NCI-H2196 treated with DMSO at 0.1 percent for 48 hours (cell line): Measurements from ENCODE around the gene EHBP1L1.

Source experiments
- DNase-seq: peaks from one replicate; lab custom pipeline; 2025; ENCODE audit not compliant: unreplicated experiment; lab: John Stamatoyannopoulos, UW

EHBP1L1 gene

GRCh38 chr11:65592858-65593517 is 17.1 kb downstream of the EHBP1L1 start:
- no peak for DNase-seq

- no peak for DNase-seq
Observed at GRCh38 chr11:65593518-65594414, 17.9 kb downstream of the EHBP1L1 start.

GRCh38 chr11:65595131-65595530 is 19.3 kb downstream of the EHBP1L1 start:
- DNase-seq: no peak

- no peak for DNase-seq
Observed at GRCh38 chr11:65595543-65596281, 19.9 kb downstream of the EHBP1L1 start, which contains the start of gene KCNK7. Gene KCNK7, minus strand, starts transcription at chr11:65595800. Its CDS starts 28 bp downstream, at chr11:65595772.

- DNase-seq: no peak
Observed at GRCh38 chr11:65596520-65596919, 20.7 kb downstream of the EHBP1L1 start.

- no peak for DNase-seq
Observed at GRCh38 chr11:65598258-65598699, 22.4 kb downstream of the EHBP1L1 start.

- no peak for DNase-seq
Observed at GRCh38 chr11:65599216-65599954, 23.5 kb downstream of the EHBP1L1 start.

- no peak for DNase-seq
Observed at GRCh38 chr11:65599955-65600246, 24.0 kb downstream of the EHBP1L1 start.

- DNase-seq: no peak
Observed at GRCh38 chr11:65604258-65604657, 28.4 kb downstream of the EHBP1L1 start.

GRCh38 chr11:65606876-65607613 is 31.2 kb downstream of the EHBP1L1 start:
- peak; percentile 96 for DNase-seq

GRCh38 chr11:65607614-65608426 is 32.0 kb downstream of the EHBP1L1 start:
- DNase-seq: no peak

GRCh38 chr11:65609229-65609628 is 33.4 kb downstream of the EHBP1L1 start:
- no peak for DNase-seq

- DNase-seq: no peak
Observed at GRCh38 chr11:65609665-65610064, 33.8 kb downstream of the EHBP1L1 start.

- no peak for DNase-seq
Observed at GRCh38 chr11:65610404-65610803, 34.6 kb downstream of the EHBP1L1 start.

- no peak for DNase-seq
Observed at GRCh38 chr11:65611028-65611757, 35.3 kb downstream of the EHBP1L1 start.

GRCh38 chr11:65611758-65612603 is 36.1 kb downstream of the EHBP1L1 start:
- DNase-seq: no peak

GRCh38 chr11:65612691-65613090 is 36.8 kb downstream of the EHBP1L1 start:
- DNase-seq: no peak
